ENCODE results near the gene VRK2.

Gene VRK2

DNA sequence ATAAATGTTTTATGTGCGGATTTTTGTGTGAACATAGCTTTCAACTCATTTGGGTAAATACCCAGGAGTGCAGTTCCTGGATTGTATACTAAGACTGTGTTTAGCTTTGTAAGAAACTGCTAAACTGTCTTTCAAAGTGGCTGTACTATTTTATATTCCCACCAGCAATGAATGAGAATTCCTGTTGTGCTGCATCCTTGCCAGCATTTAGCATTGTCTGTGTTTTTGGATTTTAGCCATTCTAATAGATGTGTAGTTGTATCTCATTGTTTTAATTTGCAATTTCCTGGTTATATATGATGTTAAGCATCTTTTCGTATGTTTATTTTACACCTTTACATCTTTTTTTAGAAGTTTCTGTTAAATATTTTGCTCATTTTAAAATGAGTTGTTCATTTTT is 24.2 kb downstream of the VRK2 start:
- peaks cover 8% of the 10 kb centered on the region for H3K36me3 ChIP-seq (ENCODE audit: low read depth)
- DNase-seq (ENCODE audit: low spot score), result no peak
- no peaks in the 10 kb centered on the region for H3K4me1 ChIP-seq (ENCODE audit: insufficient read depth, poor library complexity, severe bottlenecking)
- no peak for ATAC-seq (ENCODE audit: low read depth)
- TF ChIP-seq CTCF (IDR thresholded peaks at IDR 0.05; ENCODE audit: poor library complexity, severe bottlenecking), result no peak
- H3K4me3 ChIP-seq (ENCODE audit: severe bottlenecking), result no peak overlapping the region
- no peak overlapping the region for H3K27ac ChIP-seq (ENCODE audit: poor library complexity, severe bottlenecking)
- no peaks in the 10 kb centered on the region for H3K27me3 ChIP-seq (ENCODE audit: insufficient read depth, poor library complexity, severe bottlenecking)
- H3K9me3 ChIP-seq (ENCODE audit: severe bottlenecking), result peaks cover 2% of the 10 kb centered on the region

- H3K4me3 ChIP-seq (ENCODE audit: severe bottlenecking), result no peak overlapping the region
- DNase-seq (ENCODE audit: low spot score) (no peak), ATAC-seq (ENCODE audit: low read depth) (no peak)
- H3K4me1 ChIP-seq (ENCODE audit: insufficient read depth, poor library complexity, severe bottlenecking), result no peaks in the 10 kb centered on the region
- TF ChIP-seq CTCF (IDR thresholded peaks at IDR 0.05; ENCODE audit: poor library complexity, severe bottlenecking), result no peak
- peaks cover 4% of the 10 kb centered on the region for H3K36me3 ChIP-seq (ENCODE audit: low read depth)
- no peaks in the 10 kb centered on the region for H3K27me3 ChIP-seq (ENCODE audit: insufficient read depth, poor library complexity, severe bottlenecking)
- H3K27ac ChIP-seq (ENCODE audit: poor library complexity, severe bottlenecking), result no peak overlapping the region
- H3K9me3 ChIP-seq (ENCODE audit: severe bottlenecking), result peaks cover 2% of the 10 kb centered on the region
Measured at GRCh38 chr2:58072102-58072501, 25.5 kb downstream of the VRK2 start.

DNA sequence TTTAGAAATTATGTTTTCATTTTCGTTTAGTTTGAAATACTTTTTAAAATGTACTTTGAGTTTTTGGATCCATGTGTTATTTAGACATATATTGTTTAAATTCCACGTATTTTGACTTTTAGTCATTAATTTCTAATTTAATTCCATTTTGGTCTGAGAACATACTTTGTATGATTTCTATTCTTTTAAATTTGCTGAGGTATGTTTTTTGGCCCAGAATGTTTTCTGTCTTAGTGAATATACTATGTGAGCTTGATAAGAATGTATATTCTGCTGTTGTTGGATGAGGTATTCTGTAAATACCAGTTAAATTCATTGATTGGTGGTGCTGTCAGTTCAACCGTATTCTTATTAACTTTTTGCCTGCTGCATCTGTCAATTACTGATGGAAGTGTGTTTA is 26.4 kb downstream of the VRK2 start:
- H3K4me3 ChIP-seq (ENCODE audit: severe bottlenecking), result no peak overlapping the region
- no peak for DNase-seq (ENCODE audit: low spot score)
- no peaks in the 10 kb centered on the region for H3K27me3 ChIP-seq (ENCODE audit: insufficient read depth, poor library complexity, severe bottlenecking)
- no peak for TF ChIP-seq CTCF (IDR thresholded peaks at IDR 0.05; ENCODE audit: poor library complexity, severe bottlenecking)
- H3K4me1 ChIP-seq (ENCODE audit: insufficient read depth, poor library complexity, severe bottlenecking), result no peaks in the 10 kb centered on the region
- H3K9me3 ChIP-seq (ENCODE audit: severe bottlenecking), result peaks cover 2% of the 10 kb centered on the region
- no peak overlapping the region for H3K27ac ChIP-seq (ENCODE audit: poor library complexity, severe bottlenecking)
- peaks cover 4% of the 10 kb centered on the region; the same call in 1 of the 2 replicates for H3K36me3 ChIP-seq (ENCODE audit: low read depth)
- ATAC-seq (ENCODE audit: low read depth), result no peak

GRCh38 chr2:58073751-58074150 is 27.1 kb downstream of the VRK2 start:
- no peak for ATAC-seq (ENCODE audit: low read depth)
- DNase-seq (ENCODE audit: low spot score), result no peak
- no peak for TF ChIP-seq CTCF (IDR thresholded peaks at IDR 0.05; ENCODE audit: poor library complexity, severe bottlenecking)

GRCh38 chr2:58081000-58081399 is 34.4 kb downstream of the VRK2 start:
- no peak for ATAC-seq (ENCODE audit: low read depth)
- Histone ChIP-seq H3K9me3 (ENCODE audit: severe bottlenecking) (no peaks in the 10 kb centered on the region), H3K4me1 (ENCODE audit: insufficient read depth, poor library complexity, severe bottlenecking) (peaks cover 10% of the 10 kb centered on the region), H3K4me3 (ENCODE audit: severe bottlenecking) (no peak overlapping the region), H3K27me3 (ENCODE audit: insufficient read depth, poor library complexity, severe bottlenecking) (no peaks in the 10 kb centered on the region), H3K36me3 (ENCODE audit: low read depth) (peaks cover 25% of the 10 kb centered on the region), H3K27ac (ENCODE audit: poor library complexity, severe bottlenecking) (no peak overlapping the region)
- DNase-seq (ENCODE audit: low spot score), result no peak
- TF ChIP-seq CTCF (IDR thresholded peaks at IDR 0.05; ENCODE audit: poor library complexity, severe bottlenecking), result no peak

More at GRCh38 chr2:58073751-58074150, 27.1 kb downstream of the VRK2 start:
- Histone ChIP-seq H3K4me3 (ENCODE audit: severe bottlenecking) (no peak overlapping the region), H3K36me3 (ENCODE audit: low read depth) (peaks cover 4% of the 10 kb centered on the region; the same call in 1 of the 2 replicates), H3K4me1 (ENCODE audit: insufficient read depth, poor library complexity, severe bottlenecking) (no peaks in the 10 kb centered on the region), H3K9me3 (ENCODE audit: severe bottlenecking) (no peaks in the 10 kb centered on the region), H3K27me3 (ENCODE audit: insufficient read depth, poor library complexity, severe bottlenecking) (no peaks in the 10 kb centered on the region), H3K27ac (ENCODE audit: poor library complexity, severe bottlenecking) (no peak overlapping the region)

Measured in RWPE2 (cell line).